Uterus (tissue), 4 donors: ENCODE results near the gene CLDN15. TPM values are rescaled to one million over a fixed set of nuclear protein-coding genes. Genes with fewer than 3 reads are reported as not detected.

Experiments
- DNase-seq, 2 donors: peaks; one replicate each; pipeline ENCODE4 v3.0.0-alpha.2; 2019 to 2020
- H3K27ac ChIP-seq, 2 donors: fragments of 200-600 bp; sonication (generic); 1 replicate in 1 of 2; 2 replicates in 1 of 2; pipeline ENCODE4 v1.5.1; 2016 to 2018
- H3K27me3 ChIP-seq, 2 donors: fragments of 200-600 bp; sonication (generic); one replicate each; pipeline ENCODE4 v1.5.1; 2018 to 2019; ENCODE audit warnings: control low read depth in 1 of 2
- H3K36me3 ChIP-seq, 2 donors: fragments of 200-600 bp; sonication (generic); one replicate each; pipeline ENCODE4 v1.5.1; 2019; ENCODE audit warnings: control low read depth in 1 of 2
- H3K4me1 ChIP-seq, 2 donors: fragments of 200-600 bp; sonication (generic); one replicate each; pipeline ENCODE4 v1.5.1; 2018 to 2019; ENCODE audit warnings: control low read depth in 1 of 2
- H3K4me3 ChIP-seq, 2 donors: fragments of 200-600 bp; sonication (generic); 1 replicate in 1 of 2; 2 replicates in 1 of 2; pipeline ENCODE4 v1.5.1; 2018 to 2019; ENCODE audit warnings: mild to moderate bottlenecking in 1 of 2
- H3K9me3 ChIP-seq, 2 donors: fragments of 200-600 bp; sonication (generic); one replicate each; pipeline ENCODE4 v1.5.1; 2019; ENCODE audit warnings: control low read depth in 1 of 2
- CTCF ChIP-seq, 4 experiments: fragments of 200-600 bp in 2 of 4; fragments of 450-650 bp in 2 of 4; sonication (generic) in 2 of 4; IDR thresholded peaks; one replicate each; pipeline ENCODE4 v1.5.1; 2016 to 2019; ENCODE audit warnings: antibody characterized with exemption in 4 of 4, mild to moderate bottlenecking in 2 of 4, moderate library complexity in 1 of 4
- POLR2A ChIP-seq, 2 donors: fragments of 450-650 bp; IDR thresholded peaks; one replicate each; pipeline ENCODE4 v1.6.1; 2016; ENCODE audit warnings: antibody characterized with exemption in 2 of 2, mild to moderate bottlenecking in 1 of 2, moderate library complexity in 1 of 2
- intact Hi-C: fragments of 100-400 bp; cut with DNase I; formaldehyde crosslinking; loops from one replicate; pipeline ENCODE4 v1.15.1; 2023; ENCODE audit warnings: low total_unique reads
- total RNA-seq, 4 donors: library from RNA; depleted of rRNA in 3 of 4; stranded (reverse); fragments of >200 nt in 3 of 4; gene quantifications; one replicate each; pipeline versions ENCODE4 v1.1.0 to v1.2.4, GENCODE V29; 2014 to 2023
- donor health status: DM: yes; HTN: yes; CAD: no.

The CLDN15 gene
- total RNA-seq, 4 donors from 2014 or later, result 5.6 to 49.4 (median 16.7) TPM

- no peak for DNase-seq
- no peak for TF ChIP-seq CTCF (IDR thresholded peaks at IDR 0.05)
- TF ChIP-seq POLR2A (IDR thresholded peaks at IDR 0.05), result no peak
- no peaks in the 10 kb centered on the region for H3K9me3 ChIP-seq
- no peak overlapping the region for H3K4me3 ChIP-seq
- H3K4me1 ChIP-seq, result peaks cover 0 to 3% of the 10 kb centered on the region in 2 donors
- intact Hi-C loops, result no loop called here
- H3K27me3 ChIP-seq, result no peaks in the 10 kb centered on the region
- no peaks in the 10 kb centered on the region for H3K36me3 ChIP-seq
- H3K27ac ChIP-seq, result no peak overlapping the region
Measured at GRCh38 chr7:101212014-101212413, 25.6 kb downstream of the CLDN15 start.

GRCh38 chr7:101211501-101211900 lies 26.1 kb downstream of the CLDN15 start:
- Histone ChIP-seq H3K4me3 (no peak overlapping the region), H3K4me1 (peaks cover 0 to 1% of the 10 kb centered on the region in 2 donors), H3K36me3 (no peaks in the 10 kb centered on the region), H3K9me3 (no peaks in the 10 kb centered on the region), H3K27ac (no peak overlapping the region), H3K27me3 (no peaks in the 10 kb centered on the region)
- intact Hi-C loops, result no loop called here
- TF ChIP-seq CTCF (IDR thresholded peaks at IDR 0.05), result no peak
- no peak for TF ChIP-seq POLR2A (IDR thresholded peaks at IDR 0.05)
- DNase-seq, result no peak

- no peak for DNase-seq
- H3K36me3 ChIP-seq, result no peaks in the 10 kb centered on the region
- no peaks in the 10 kb centered on the region for H3K4me1 ChIP-seq
- no peaks in the 10 kb centered on the region for H3K27me3 ChIP-seq
- H3K27ac ChIP-seq, result no peak overlapping the region
- intact Hi-C loops, result no loop called here
- H3K9me3 ChIP-seq, result no peaks in the 10 kb centered on the region
- TF ChIP-seq CTCF (IDR thresholded peaks at IDR 0.05), result no peak
- TF ChIP-seq POLR2A (IDR thresholded peaks at IDR 0.05), result no peak
- no peak overlapping the region for H3K4me3 ChIP-seq
Measured at GRCh38 chr7:101210143-101210542, 27.5 kb downstream of the CLDN15 start.

- Histone ChIP-seq H3K36me3 (no peaks in the 10 kb centered on the region), H3K27ac (no peak overlapping the region), H3K4me1 (no peaks in the 10 kb centered on the region), H3K9me3 (no peaks in the 10 kb centered on the region), H3K27me3 (no peaks in the 10 kb centered on the region), H3K4me3 (no peak overlapping the region)
- TF ChIP-seq CTCF (IDR thresholded peaks at IDR 0.05) (no peak), POLR2A (IDR thresholded peaks at IDR 0.05) (no peak)
- intact Hi-C loops, result no loop called here
- no peak for DNase-seq
Measured at GRCh38 chr7:101208794-101209193, 28.8 kb downstream of the CLDN15 start.

- Histone ChIP-seq H3K36me3 (no peaks in the 10 kb centered on the region), H3K9me3 (no peaks in the 10 kb centered on the region), H3K4me1 (no peaks in the 10 kb centered on the region), H3K27me3 (no peaks in the 10 kb centered on the region), H3K4me3 (no peak overlapping the region), H3K27ac (no peak overlapping the region)
- DNase-seq, result no peak
- TF ChIP-seq CTCF (IDR thresholded peaks at IDR 0.05) (no peak), POLR2A (IDR thresholded peaks at IDR 0.05) (no peak)
- intact Hi-C loops, result no loop called here
Measured at GRCh38 chr7:101207459-101207858, 30.1 kb downstream of the CLDN15 start.
